GM23338 (cell line): ENCODE data around the gene SPRY4. TPM values are rescaled to one million over a fixed set of nuclear protein-coding genes. Genes with fewer than 3 reads are reported as not detected.

Source experiments
- ATAC-seq: fragments of 200-7000 bp; cut with Tn5 transposase; 3 replicates; pipeline ENCODE4 v1.9.1; 2020
- DNase-seq: peaks from one replicate; pipeline ENCODE4 v3.0.0-alpha.2; 2015; ENCODE audit warnings: low spot score
- H2AFZ ChIP-seq: fragments of 200-600 bp; sonication (generic); 2 replicates; pipeline ENCODE4 v1.8.0; 2016; ENCODE audit warnings: antibody characterized with exemption, mild to moderate bottlenecking, moderate library complexity
- H3F3A ChIP-seq: fragments of 200-600 bp; sonication (generic); replicated peaks from 2 replicates; pipeline ENCODE4 v1.8.0; 2017; ENCODE audit warnings: antibody characterized with exemption, mixed run types, low read depth
- H3K27ac ChIP-seq: fragments of 200-600 bp; sonication (generic); 2 replicates; pipeline ENCODE4 v1.6.1; 2016; ENCODE audit warnings: low read depth
- H3K27me3 ChIP-seq: fragments of 200-600 bp; sonication (generic); 2 replicates; pipeline ENCODE4 v1.8.0; 2016; ENCODE audit warnings: mild to moderate bottlenecking, mixed run types, moderate library complexity; ENCODE audit not compliant: insufficient read depth
- H3K36me3 ChIP-seq: fragments of 200-600 bp; sonication (generic); 2 replicates; pipeline ENCODE4 v1.8.0; 2016; ENCODE audit warnings: mild to moderate bottlenecking; ENCODE audit not compliant: insufficient read depth
- H3K4me1 ChIP-seq: fragments of 200-600 bp; sonication (generic); 2 replicates; pipeline ENCODE4 v1.8.0; 2016; ENCODE audit warnings: mild to moderate bottlenecking, moderate library complexity; ENCODE audit not compliant: insufficient read depth
- H3K4me2 ChIP-seq: fragments of 200-600 bp; sonication (generic); 2 replicates; pipeline ENCODE4 v1.7.1; 2017; ENCODE audit warnings: mixed run types
- H3K4me3 ChIP-seq: fragments of 200-600 bp; sonication (generic); 2 replicates; pipeline ENCODE4 v1.6.1; 2016; ENCODE audit warnings: mixed run types
- H3K79me2 ChIP-seq: fragments of 200-600 bp; sonication (generic); replicated peaks from 2 replicates; pipeline ENCODE4 v1.8.0; 2017; ENCODE audit warnings: mild to moderate bottlenecking; ENCODE audit not compliant: insufficient read depth
- H3K9me2 ChIP-seq: fragments of 200-600 bp; sonication (generic); 2 replicates; pipeline ENCODE4 v1.8.0; 2017; ENCODE audit not compliant: insufficient read depth
- H4K20me1 ChIP-seq: fragments of 200-600 bp; sonication (generic); replicated peaks from 2 replicates; pipeline ENCODE4 v1.8.0; 2017; ENCODE audit warnings: mild to moderate bottlenecking; ENCODE audit not compliant: insufficient read depth
- H3K27ac Mint-ChIP-seq: 2 replicates; pipeline ENCODE4 v1.8.0; 2020; ENCODE audit warnings: inconsistent platforms, mild to moderate bottlenecking, moderate library complexity, mixed read lengths
- H3K27me3 Mint-ChIP-seq: 3 replicates; pipeline ENCODE4 v1.8.0; 2022; ENCODE audit warnings: low read depth, mild to moderate bottlenecking, moderate library complexity, mixed read lengths, inconsistent platforms; ENCODE audit not compliant: insufficient read depth, poor library complexity
- H3K36me3 Mint-ChIP-seq: 3 replicates; pipeline ENCODE4 v1.8.0; 2021; ENCODE audit warnings: low read depth, mild to moderate bottlenecking, inconsistent platforms, moderate library complexity, mixed read lengths
- H3K4me1 Mint-ChIP-seq: 3 replicates; pipeline ENCODE4 v1.8.0; 2020; ENCODE audit warnings: mild to moderate bottlenecking, inconsistent platforms, mixed read lengths
- H3K4me3 Mint-ChIP-seq: 3 replicates; pipeline ENCODE4 v1.8.0; 2021; ENCODE audit warnings: moderate library complexity, mild to moderate bottlenecking, inconsistent platforms, mixed read lengths
- H3K9me3 Mint-ChIP-seq: 3 replicates; pipeline ENCODE4 v1.8.0; 2020; ENCODE audit warnings: moderate library complexity, mild to moderate bottlenecking, inconsistent platforms, mixed read lengths
- EZH2 ChIP-seq: fragments of 200-600 bp; sonication (generic); IDR thresholded peaks from one replicate; pipeline ENCODE4 v1.8.0; 2017; ENCODE audit warnings: antibody characterized with exemption, mild to moderate bottlenecking, low read depth; ENCODE audit not compliant: unreplicated experiment
- JUNB ChIP-seq: IDR thresholded peaks from one replicate; pipeline ENCODE4 v1.6.1; 2016; ENCODE audit warnings: antibody characterized with exemption; ENCODE audit not compliant: unreplicated experiment
- POLR2AphosphoS5 ChIP-seq: IDR thresholded peaks from 2 replicates; pipeline ENCODE4 v1.6.1; 2016; ENCODE audit warnings: antibody characterized with exemption, low read depth
- ZNF114 ChIP-seq: fragments of 250-450 bp; sonication (Bioruptor Pico); IDR thresholded peaks from 2 replicates; pipeline ENCODE4 v1.5.0; 2020; ENCODE audit warnings: mild to moderate bottlenecking, moderate library complexity
- polyA plus RNA-seq: library from polyadenylated mRNA; unstranded; fragments of >200 nt; fragmentation: Nextera tagmentation; extraction: Ambion mirVana; gene quantifications from 2 replicates; pipeline ENCODE4 v1.2.1, GENCODE V29; 2016
- total RNA-seq: library from RNA; depleted of rRNA; stranded (reverse); fragments of >200 nt; shearing (Covaris generic); gene quantifications from 2 replicates; pipeline ENCODE4 v1.2.3, GENCODE V29; 2014
- TF ChIP-seq, protein P1 (sequence below), 2 experiments: fragments of 200-600 bp in 1 of 2; sonication (generic) in 1 of 2; conservative IDR thresholded peaks; 2 replicates each; pipeline versions ENCODE4 v1.5.1 to v1.6.1; 2016 to 2017; ENCODE audit warnings: antibody characterized with exemption in 2 of 2, low read depth in 2 of 2, mild to moderate bottlenecking in 2 of 2, moderate library complexity in 1 of 2
- TF ChIP-seq, protein P2 (sequence below): fragments of 250-450 bp; sonication (Bioruptor Pico); IDR thresholded peaks from 2 replicates; pipeline ENCODE4 v1.5.0; 2020; ENCODE audit warnings: mild to moderate bottlenecking, moderate library complexity

The SPRY4 gene
- total and polyA plus RNA-seq, 2 experiments from 2014 or later = 70.6 to 240 TPM

DNA sequence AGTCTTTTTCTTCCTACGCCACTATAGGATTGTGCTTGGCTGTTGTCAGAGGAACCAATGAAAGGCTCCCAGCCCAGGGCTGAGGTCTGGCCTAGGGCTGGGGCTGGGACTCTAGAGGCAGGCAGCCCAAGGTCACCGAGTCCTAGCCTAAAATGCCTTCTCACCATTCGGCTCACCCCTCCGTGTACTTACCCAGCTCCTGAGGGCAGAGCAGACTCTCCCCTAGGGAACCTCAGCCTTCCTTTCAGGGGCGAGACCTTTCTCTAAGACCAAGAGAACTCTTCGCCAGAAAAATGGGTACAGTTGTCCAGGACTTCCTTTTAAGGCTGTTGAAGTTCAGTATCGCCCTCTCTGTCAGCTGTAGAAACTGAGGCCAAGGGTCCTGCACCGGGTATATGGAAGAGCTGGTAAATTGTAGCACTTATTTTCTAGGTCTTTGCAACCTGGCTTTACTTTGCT is 1.7 kb upstream of the SPRY4 start:
- TF ChIP-seq ZNF114 (CRISPR knock-in tag) = no peak
- TF ChIP-seq, protein P1, sequence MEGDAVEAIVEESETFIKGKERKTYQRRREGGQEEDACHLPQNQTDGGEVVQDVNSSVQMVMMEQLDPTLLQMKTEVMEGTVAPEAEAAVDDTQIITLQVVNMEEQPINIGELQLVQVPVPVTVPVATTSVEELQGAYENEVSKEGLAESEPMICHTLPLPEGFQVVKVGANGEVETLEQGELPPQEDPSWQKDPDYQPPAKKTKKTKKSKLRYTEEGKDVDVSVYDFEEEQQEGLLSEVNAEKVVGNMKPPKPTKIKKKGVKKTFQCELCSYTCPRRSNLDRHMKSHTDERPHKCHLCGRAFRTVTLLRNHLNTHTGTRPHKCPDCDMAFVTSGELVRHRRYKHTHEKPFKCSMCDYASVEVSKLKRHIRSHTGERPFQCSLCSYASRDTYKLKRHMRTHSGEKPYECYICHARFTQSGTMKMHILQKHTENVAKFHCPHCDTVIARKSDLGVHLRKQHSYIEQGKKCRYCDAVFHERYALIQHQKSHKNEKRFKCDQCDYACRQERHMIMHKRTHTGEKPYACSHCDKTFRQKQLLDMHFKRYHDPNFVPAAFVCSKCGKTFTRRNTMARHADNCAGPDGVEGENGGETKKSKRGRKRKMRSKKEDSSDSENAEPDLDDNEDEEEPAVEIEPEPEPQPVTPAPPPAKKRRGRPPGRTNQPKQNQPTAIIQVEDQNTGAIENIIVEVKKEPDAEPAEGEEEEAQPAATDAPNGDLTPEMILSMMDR (conservative IDR thresholded peaks at IDR 0.05; ENCODE audit: low read depth in 2 of 2) = peak in 1 of 2 experiments; percentile 16; a peak in 1 of 4 replicates
- H3K4me2 ChIP-seq = peak overlapping the region; percentile 100
- Mint-ChIP-seq H3K4me3 (peak overlapping the region; percentile 100), H3K4me1 (peaks cover 42% of the 10 kb centered on the region), H3K27ac (peak overlapping the region; percentile 90), H3K27me3 (peaks cover 22% of the 10 kb centered on the region), H3K36me3 (peaks cover 32% of the 10 kb centered on the region), H3K9me3 (peaks cover 7% of the 10 kb centered on the region)
- peak overlapping the region; percentile 100 for H3K27ac ChIP-seq
- DNase-seq (no peak), ATAC-seq (no peak; the same call in 2 of the 3 replicates)
- H3K36me3 ChIP-seq = peaks cover 18% of the 10 kb centered on the region
- H4K20me1 ChIP-seq = peaks cover 28% of the 10 kb centered on the region
- H3K9me2 ChIP-seq = peaks cover 6% of the 10 kb centered on the region
- peaks cover 44% of the 10 kb centered on the region for H3K4me1 ChIP-seq
- H2AFZ ChIP-seq = no peak overlapping the region
- peaks cover 68% of the 10 kb centered on the region for H3K79me2 ChIP-seq
- peak overlapping the region; percentile 98 for H3K4me3 ChIP-seq
- H3F3A ChIP-seq = peaks cover 38% of the 10 kb centered on the region
- H3K27me3 ChIP-seq = no peaks in the 10 kb centered on the region

DNA sequence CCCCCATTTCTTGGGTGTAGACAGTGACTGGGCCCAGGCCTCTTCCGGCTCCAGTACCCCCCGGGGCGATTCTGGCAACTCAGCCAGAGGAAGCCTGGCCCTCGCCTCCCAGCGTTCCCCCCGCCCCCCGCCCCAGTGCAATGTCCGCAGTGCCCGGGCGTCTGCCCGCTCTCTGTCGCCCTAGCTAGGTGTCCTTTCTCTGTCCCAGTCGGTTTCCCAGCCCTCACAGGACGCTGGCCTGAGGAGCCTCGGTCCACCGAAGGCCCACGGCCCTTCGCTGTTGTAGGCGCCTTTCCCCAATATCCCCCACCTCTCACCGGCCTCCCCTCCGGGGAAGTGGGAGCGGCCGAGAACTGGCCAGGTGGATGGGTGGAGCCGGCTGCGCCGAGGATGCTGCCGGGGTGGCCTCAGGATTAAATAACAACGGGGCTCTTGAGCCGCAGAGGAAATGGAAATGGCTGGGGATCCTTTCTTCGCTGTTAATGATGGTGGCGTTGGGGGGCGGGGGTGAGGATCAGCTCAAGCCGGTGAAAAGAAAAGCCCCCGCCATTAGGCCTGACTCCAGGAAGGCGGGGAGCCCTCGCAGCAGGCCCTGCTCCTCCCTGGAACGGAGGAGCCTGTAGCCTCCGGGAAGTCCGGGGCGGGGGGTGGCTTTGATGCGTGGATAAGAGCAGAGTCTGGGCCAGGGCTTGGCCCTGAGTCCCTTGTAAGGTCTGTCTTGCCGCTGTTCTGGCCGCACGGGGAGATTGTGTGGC is 1.1 kb upstream of the SPRY4 start:
- H3K79me2 ChIP-seq = peaks cover 72% of the 10 kb centered on the region
- TF ChIP-seq POLR2AphosphoS5 (peak; percentile 17; the same call in 1 of the 2 replicates), JUNB (no peak), EZH2 (no peak)
- TF ChIP-seq, protein P2, sequence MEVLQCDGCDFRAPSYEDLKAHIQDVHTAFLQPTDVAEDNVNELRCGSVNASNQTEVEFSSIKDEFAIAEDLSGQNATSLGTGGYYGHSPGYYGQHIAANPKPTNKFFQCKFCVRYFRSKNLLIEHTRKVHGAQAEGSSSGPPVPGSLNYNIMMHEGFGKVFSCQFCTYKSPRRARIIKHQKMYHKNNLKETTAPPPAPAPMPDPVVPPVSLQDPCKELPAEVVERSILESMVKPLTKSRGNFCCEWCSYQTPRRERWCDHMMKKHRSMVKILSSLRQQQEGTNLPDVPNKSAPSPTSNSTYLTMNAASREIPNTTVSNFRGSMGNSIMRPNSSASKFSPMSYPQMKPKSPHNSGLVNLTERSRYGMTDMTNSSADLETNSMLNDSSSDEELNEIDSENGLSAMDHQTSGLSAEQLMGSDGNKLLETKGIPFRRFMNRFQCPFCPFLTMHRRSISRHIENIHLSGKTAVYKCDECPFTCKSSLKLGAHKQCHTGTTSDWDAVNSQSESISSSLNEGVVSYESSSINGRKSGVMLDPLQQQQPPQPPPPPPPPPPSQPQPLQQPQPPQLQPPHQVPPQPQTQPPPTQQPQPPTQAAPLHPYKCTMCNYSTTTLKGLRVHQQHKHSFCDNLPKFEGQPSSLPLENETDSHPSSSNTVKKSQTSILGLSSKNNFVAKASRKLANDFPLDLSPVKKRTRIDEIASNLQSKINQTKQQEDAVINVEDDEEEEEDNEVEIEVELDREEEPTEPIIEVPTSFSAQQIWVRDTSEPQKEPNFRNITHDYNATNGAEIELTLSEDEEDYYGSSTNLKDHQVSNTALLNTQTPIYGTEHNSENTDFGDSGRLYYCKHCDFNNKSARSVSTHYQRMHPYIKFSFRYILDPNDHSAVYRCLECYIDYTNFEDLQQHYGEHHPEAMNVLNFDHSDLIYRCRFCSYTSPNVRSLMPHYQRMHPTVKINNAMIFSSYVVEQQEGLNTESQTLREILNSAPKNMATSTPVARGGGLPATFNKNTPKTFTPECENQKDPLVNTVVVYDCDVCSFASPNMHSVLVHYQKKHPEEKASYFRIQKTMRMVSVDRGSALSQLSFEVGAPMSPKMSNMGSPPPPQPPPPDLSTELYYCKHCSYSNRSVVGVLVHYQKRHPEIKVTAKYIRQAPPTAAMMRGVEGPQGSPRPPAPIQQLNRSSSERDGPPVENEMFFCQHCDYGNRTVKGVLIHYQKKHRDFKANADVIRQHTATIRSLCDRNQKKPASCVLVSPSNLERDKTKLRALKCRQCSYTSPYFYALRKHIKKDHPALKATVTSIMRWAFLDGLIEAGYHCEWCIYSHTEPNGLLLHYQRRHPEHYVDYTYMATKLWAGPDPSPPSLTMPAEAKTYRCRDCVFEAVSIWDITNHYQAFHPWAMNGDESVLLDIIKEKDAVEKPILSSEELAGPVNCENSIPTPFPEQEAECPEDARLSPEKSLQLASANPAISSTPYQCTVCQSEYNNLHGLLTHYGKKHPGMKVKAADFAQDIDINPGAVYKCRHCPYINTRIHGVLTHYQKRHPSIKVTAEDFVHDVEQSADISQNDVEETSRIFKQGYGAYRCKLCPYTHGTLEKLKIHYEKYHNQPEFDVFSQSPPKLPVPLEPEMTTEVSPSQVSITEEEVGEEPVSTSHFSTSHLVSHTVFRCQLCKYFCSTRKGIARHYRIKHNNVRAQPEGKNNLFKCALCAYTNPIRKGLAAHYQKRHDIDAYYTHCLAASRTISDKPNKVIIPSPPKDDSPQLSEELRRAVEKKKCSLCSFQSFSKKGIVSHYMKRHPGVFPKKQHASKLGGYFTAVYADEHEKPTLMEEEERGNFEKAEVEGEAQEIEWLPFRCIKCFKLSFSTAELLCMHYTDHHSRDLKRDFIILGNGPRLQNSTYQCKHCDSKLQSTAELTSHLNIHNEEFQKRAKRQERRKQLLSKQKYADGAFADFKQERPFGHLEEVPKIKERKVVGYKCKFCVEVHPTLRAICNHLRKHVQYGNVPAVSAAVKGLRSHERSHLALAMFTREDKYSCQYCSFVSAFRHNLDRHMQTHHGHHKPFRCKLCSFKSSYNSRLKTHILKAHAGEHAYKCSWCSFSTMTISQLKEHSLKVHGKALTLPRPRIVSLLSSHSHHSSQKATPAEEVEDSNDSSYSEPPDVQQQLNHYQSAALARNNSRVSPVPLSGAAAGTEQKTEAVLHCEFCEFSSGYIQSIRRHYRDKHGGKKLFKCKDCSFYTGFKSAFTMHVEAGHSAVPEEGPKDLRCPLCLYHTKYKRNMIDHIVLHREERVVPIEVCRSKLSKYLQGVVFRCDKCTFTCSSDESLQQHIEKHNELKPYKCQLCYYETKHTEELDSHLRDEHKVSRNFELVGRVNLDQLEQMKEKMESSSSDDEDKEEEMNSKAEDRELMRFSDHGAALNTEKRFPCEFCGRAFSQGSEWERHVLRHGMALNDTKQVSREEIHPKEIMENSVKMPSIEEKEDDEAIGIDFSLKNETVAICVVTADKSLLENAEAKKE (CRISPR knock-in tag) = no peak
- Mint-ChIP-seq H3K4me3 (peak overlapping the region; percentile 100), H3K36me3 (peaks cover 38% of the 10 kb centered on the region), H3K27me3 (peaks cover 22% of the 10 kb centered on the region), H3K27ac (peak overlapping the region; percentile 90), H3K9me3 (peaks cover 7% of the 10 kb centered on the region), H3K4me1 (peaks cover 44% of the 10 kb centered on the region)
- H3K4me3 ChIP-seq = peak overlapping the region; percentile 98
- H3K27me3 ChIP-seq = no peaks in the 10 kb centered on the region
- H3K4me1 ChIP-seq = peaks cover 45% of the 10 kb centered on the region
- peak overlapping the region; percentile 100 for H3K27ac ChIP-seq
- peaks cover 34% of the 10 kb centered on the region for H4K20me1 ChIP-seq
- no peak overlapping the region for H2AFZ ChIP-seq
- H3F3A ChIP-seq = peaks cover 43% of the 10 kb centered on the region
- H3K36me3 ChIP-seq = peaks cover 23% of the 10 kb centered on the region
- peak overlapping the region; percentile 100 for H3K4me2 ChIP-seq
- ATAC-seq (peak; percentile 39), DNase-seq (peak; percentile 94)
- H3K9me2 ChIP-seq = peaks cover 4% of the 10 kb centered on the region
